ENCODE data around the gene INHBB. TPM values are rescaled to one million over a fixed set of nuclear protein-coding genes. Genes with fewer than 3 reads are reported as not detected.

Gene INHBB
- polyA plus RNA-seq, 3 donors: 0.08 TPM; not detected in 2

- H3K27me3 Mint-ChIP-seq (ENCODE audit: low read depth in 3 of 3): peaks cover 2 to 4% (median 2%) of the 10 kb centered on the region in 3 donors
- H2AFZ ChIP-seq (ENCODE audit: insufficient read depth, low read depth, low read length, poor library complexity, severe bottlenecking): no peak overlapping the region
- H3K4me1 ChIP-seq (ENCODE audit: control insufficient read depth in 1 of 2, insufficient read depth in 2 of 2, low read length in 2 of 2): no peaks in the 10 kb centered on the region
- no peaks in the 10 kb centered on the region for H3K4me1 Mint-ChIP-seq
- H3K9ac ChIP-seq (ENCODE audit: insufficient read depth, low read length, poor library complexity, severe bottlenecking): no peak overlapping the region
- H3K9me3 ChIP-seq (replicated peaks in 1 of 2; ENCODE audit: control insufficient read depth in 1 of 2, insufficient read depth in 1 of 2, low read length in 2 of 2): no peaks in the 10 kb centered on the region
- no peaks in the 10 kb centered on the region for H3K79me2 ChIP-seq (ENCODE audit: insufficient read depth, low read length)
- 95% methylated on average over 2 of the region's 7 CpGs for WGBS (ENCODE audit: insufficient coverage)
- no peaks in the 10 kb centered on the region for H4K20me1 ChIP-seq (ENCODE audit: insufficient read depth, low read length)
- no peak overlapping the region for H3K27ac Mint-ChIP-seq
- no peak overlapping the region for H3K4me3 ChIP-seq (replicated peaks in 1 of 3; ENCODE audit: low read depth in 2 of 3, low read length in 3 of 3)
- H3K4me3 Mint-ChIP-seq: no peak overlapping the region
- H3K36me3 ChIP-seq (replicated peaks in 1 of 2; ENCODE audit: control insufficient read depth in 1 of 2, insufficient read depth in 2 of 2, low read length in 2 of 2): no peaks in the 10 kb centered on the region
- TF ChIP-seq CTCF (IDR thresholded peaks at IDR 0.05): no peak
- H3K4me2 ChIP-seq (replicated peaks; ENCODE audit: extremely low read depth, low read length, poor library complexity, severe bottlenecking): no peak overlapping the region
- no peak overlapping the region for H3K27ac ChIP-seq (ENCODE audit: low read depth in 1 of 2, low read length in 2 of 2)
- H3K9me3 Mint-ChIP-seq: peaks cover 0 to 2% (median 0%) of the 10 kb centered on the region in 7 donors
- intact Hi-C loops (cut with micrococcal nuclease): no loop called here
- no peaks in the 10 kb centered on the region for H3K27me3 ChIP-seq (ENCODE audit: control insufficient read depth in 2 of 2, insufficient read depth in 2 of 2, low read length in 2 of 2)
- DNase-seq: no peak
- no peaks in the 10 kb centered on the region for H3K36me3 Mint-ChIP-seq
Measured at GRCh38 chr2:120383191-120383590, 37.3 kb downstream of the INHBB start.

DNA sequence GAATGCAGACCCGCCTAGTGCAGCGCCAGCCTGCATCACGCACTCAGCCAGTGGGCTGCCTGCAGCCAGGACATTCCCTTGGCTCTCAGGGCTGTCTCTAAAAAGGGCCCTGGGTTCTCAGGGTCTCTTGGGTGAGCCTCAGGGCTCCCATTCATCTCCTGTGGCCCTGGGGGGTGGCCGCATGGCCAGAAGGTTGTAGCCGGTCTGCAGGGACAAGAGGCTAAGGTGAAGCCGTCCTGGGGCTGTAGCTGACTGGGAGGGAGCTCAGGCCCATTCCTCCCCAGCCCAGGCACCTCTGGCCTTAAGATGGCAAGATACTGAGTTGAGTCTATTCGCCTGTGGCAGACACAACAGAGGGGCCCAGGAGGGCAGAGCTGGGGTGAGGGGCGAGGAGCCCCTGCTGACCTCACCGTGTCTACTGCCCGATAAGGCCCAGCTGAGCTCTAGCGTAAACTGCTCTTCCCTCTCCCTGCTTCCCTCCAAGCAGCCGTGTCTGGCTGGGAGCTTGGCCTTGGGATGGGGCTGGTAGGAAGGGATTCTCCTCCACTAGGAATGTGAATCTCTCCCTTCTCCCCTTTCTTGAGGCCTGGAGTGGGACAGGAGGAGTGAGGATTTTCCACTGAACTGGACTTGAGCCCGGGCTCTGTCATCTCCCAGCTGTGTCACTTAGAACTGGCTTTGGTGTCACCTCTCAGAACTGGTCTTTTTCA is 37.9 kb downstream of the INHBB start:
- no peaks in the 10 kb centered on the region for H3K36me3 Mint-ChIP-seq
- Histone ChIP-seq H3K79me2 (ENCODE audit: insufficient read depth, low read length) (no peaks in the 10 kb centered on the region), H3K4me2 (replicated peaks; ENCODE audit: extremely low read depth, low read length, poor library complexity, severe bottlenecking) (no peak overlapping the region), H3K4me3 (replicated peaks in 1 of 3; ENCODE audit: low read depth in 2 of 3, low read length in 3 of 3) (no peak overlapping the region), H3K27me3 (ENCODE audit: control insufficient read depth in 2 of 2, insufficient read depth in 2 of 2, low read length in 2 of 2) (no peaks in the 10 kb centered on the region), H3K4me1 (ENCODE audit: control insufficient read depth in 1 of 2, insufficient read depth in 2 of 2, low read length in 2 of 2) (no peaks in the 10 kb centered on the region), H2AFZ (ENCODE audit: insufficient read depth, low read depth, low read length, poor library complexity, severe bottlenecking) (no peak overlapping the region), H3K27ac (ENCODE audit: low read depth in 1 of 2, low read length in 2 of 2) (no peak overlapping the region), H4K20me1 (ENCODE audit: insufficient read depth, low read length) (no peaks in the 10 kb centered on the region), H3K9ac (ENCODE audit: insufficient read depth, low read length, poor library complexity, severe bottlenecking) (no peak overlapping the region), H3K36me3 (replicated peaks in 1 of 2; ENCODE audit: control insufficient read depth in 1 of 2, insufficient read depth in 2 of 2, low read length in 2 of 2) (no peaks in the 10 kb centered on the region), H3K9me3 (replicated peaks in 1 of 2; ENCODE audit: control insufficient read depth in 1 of 2, insufficient read depth in 1 of 2, low read length in 2 of 2) (no peaks in the 10 kb centered on the region)
- intact Hi-C loops (cut with micrococcal nuclease): no loop called here
- no peaks in the 10 kb centered on the region for H3K4me1 Mint-ChIP-seq
- no peak overlapping the region for H3K27ac Mint-ChIP-seq
- peaks cover 0 to 2% (median 0%) of the 10 kb centered on the region in 7 donors for H3K9me3 Mint-ChIP-seq
- H3K4me3 Mint-ChIP-seq: no peak overlapping the region
- 91% methylated on average over 6 of the region's 13 CpGs for WGBS (ENCODE audit: insufficient coverage)
- no peak for DNase-seq
- peaks cover 0 to 4% (median 2%) of the 10 kb centered on the region in 3 donors for H3K27me3 Mint-ChIP-seq (ENCODE audit: low read depth in 3 of 3)
- TF ChIP-seq CTCF (IDR thresholded peaks at IDR 0.05): no peak

All from CD14-positive monocyte (primary cell).